ENCODE results near the gene PJVK. TPM values are rescaled to one million over a fixed set of nuclear protein-coding genes. Genes with fewer than 3 reads are reported as not detected.
"Not testable (repeated sequence)": the region's sequence is repeated elsewhere in the genome, so short reads cannot be mapped to it uniquely, and the experiment has no call there.

PJVK gene
- total RNA-seq, 4 donors from 2014 or later, result 0.84 to 6.6 (median 1.2) TPM

DNA sequence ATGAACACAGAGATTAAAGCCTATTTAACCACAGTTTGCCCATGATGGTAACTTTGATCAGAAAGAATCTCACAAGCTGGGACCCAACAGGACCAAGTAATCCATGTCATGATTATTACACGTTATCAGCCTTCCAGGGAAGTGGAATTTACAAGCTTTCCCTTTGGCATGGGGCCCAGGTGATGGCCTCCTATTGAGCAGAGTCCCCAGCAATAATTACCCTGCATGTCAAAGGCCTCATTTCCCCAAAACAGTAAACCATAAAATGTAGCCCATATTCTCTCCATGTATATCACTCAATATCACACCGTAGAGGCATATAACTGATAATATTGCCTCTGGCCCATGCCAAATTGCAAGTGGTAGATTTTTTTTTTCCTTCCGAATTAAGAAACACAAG lies 39.1 kb upstream of the PJVK start:
- H3K4me3 ChIP-seq (ENCODE audit: low read depth, poor library complexity, severe bottlenecking), result no peak overlapping the region
- WGBS, 2 donors, result 65 to 86% methylated on average over 3 of the region's 3 CpGs
- TF ChIP-seq, protein P1, sequence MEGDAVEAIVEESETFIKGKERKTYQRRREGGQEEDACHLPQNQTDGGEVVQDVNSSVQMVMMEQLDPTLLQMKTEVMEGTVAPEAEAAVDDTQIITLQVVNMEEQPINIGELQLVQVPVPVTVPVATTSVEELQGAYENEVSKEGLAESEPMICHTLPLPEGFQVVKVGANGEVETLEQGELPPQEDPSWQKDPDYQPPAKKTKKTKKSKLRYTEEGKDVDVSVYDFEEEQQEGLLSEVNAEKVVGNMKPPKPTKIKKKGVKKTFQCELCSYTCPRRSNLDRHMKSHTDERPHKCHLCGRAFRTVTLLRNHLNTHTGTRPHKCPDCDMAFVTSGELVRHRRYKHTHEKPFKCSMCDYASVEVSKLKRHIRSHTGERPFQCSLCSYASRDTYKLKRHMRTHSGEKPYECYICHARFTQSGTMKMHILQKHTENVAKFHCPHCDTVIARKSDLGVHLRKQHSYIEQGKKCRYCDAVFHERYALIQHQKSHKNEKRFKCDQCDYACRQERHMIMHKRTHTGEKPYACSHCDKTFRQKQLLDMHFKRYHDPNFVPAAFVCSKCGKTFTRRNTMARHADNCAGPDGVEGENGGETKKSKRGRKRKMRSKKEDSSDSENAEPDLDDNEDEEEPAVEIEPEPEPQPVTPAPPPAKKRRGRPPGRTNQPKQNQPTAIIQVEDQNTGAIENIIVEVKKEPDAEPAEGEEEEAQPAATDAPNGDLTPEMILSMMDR (IDR thresholded peaks at IDR 0.05), result no peak
- TF ChIP-seq POLR2A (IDR thresholded peaks at IDR 0.05), result no peak
- no peak for DNase-seq (ENCODE audit: low spot score in 2 of 2)
- intact Hi-C loops (cut with DNase I; ENCODE audit: low total_unique reads), result no loop called here

DNA sequence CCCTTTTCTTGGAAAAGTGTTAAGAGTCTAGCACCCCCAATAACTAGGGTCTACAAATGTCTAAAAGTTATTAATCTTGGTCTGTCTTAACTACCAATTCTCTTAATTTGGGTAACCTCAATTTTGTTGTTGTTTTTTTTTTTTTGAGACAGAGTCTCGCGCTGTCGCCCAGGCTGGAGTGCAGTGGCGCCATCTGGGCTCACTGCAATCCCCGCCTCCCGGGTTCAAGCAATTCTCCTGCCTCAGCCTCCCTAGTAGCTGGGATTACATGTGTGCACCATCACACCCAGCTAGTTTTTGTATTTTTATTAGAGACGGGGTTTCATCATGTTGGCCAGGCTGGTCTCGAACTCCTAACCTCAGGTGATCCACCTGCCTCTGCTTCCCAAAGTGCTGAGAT lies 38.7 kb upstream of the PJVK start:
- intact Hi-C loops (cut with DNase I; ENCODE audit: low total_unique reads); DNase-seq (ENCODE audit: low spot score in 2 of 2); H3K4me3 ChIP-seq (ENCODE audit: low read depth, poor library complexity, severe bottlenecking): not testable (repeated sequence)
- 94 to 99% methylated on average over 8 of the region's 8 CpGs for WGBS, 2 donors

DNA sequence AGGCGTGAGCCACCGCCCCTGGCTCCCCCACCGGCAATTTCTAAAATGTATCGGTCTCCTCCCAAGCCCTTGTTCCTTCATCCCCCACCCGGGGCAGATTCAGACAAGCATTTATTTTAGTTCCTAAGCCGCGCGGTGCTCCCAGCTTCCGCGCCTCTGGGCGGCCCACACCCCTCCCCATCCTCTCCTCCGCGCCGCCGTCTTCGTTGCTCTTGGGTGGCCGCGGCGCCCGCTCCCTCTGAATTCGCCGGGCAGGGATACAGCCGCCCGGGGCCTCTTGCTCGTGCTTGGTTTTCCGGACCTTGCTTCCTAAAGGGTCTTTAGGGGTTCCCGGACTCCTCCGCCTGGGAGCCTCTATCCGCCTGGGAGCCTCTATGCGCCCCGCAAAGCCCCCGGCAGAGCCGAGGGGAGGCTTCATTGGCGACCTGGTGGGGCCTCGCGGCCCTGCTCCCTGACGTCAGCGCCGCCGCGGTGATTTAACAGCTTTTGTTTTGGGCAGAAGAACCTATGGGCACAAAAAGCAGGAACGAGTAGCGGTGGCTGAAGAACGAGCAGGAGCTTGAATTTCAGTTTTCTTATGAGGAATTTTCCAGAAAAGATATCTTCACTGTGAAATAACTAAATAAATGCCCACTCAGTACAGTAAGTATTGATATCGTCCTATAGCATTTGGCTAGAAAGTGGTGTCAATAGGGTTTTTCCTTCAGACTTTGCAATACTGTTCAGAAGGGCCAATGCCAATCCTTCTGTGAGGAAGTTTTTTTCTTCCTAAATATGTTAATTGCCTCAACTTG lies 37.5 kb upstream of the PJVK start:
- TF ChIP-seq, protein P1 (IDR thresholded peaks at IDR 0.05), result no peak
- peak; percentile 47 to 93 for DNase-seq (ENCODE audit: low spot score in 2 of 2)
- WGBS, 2 donors, result 0% methylated on average over 45 of the region's 45 CpGs
- peak overlapping the region; percentile 63 for H3K4me3 ChIP-seq (ENCODE audit: low read depth, poor library complexity, severe bottlenecking)
- intact Hi-C loops (cut with DNase I; ENCODE audit: low total_unique reads), result no loop called here

DNA sequence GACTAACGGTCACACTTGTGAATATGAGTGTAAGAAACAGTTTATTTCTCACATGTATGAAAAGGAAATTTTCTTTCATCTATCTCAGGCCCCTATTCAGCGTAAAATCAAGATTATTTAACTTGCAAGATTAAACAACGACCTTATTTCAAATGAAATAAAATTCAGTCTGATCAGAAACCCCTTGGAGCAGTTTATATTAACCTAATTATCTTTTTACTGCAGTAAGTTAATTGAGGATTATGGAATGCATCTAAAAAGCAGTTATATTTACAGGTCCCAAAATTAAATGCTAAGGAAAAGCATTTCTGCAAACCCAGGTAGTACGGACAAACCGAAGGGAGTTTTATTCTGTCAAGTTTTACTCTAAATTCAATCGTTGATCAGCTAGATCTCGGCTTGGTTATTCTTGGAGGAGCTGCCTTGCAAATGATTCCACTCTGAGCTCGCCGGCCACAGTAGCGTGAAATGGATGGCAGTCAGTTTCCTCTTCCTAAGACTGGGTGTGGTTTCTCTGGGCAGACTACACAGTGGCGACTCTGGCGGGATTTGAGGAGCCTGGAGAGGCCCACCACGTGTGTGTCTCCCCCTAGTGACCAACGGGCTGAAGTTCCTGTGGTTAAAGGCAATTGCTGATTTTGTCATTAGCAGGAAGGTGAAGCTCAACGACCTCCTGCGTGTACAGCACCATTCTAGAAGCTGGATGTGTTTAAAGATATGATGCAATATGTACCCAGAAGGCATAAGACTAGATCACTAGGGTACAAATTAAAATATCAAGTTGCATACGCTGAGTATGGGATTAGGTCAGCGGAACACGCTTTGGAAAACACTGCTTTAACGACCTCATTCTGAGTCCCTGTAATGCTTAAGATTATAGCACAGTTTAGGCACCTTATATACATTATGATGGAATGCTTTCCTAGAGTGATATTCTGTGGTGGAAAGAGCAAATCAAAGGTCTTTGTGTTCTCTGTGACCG lies 36.6 kb upstream of the PJVK start:
- 8 to 9% methylated on average over 21 of the region's 21 CpGs for WGBS, 2 donors
- intact Hi-C loops (cut with DNase I; ENCODE audit: low total_unique reads), result no loop called here
- TF ChIP-seq, protein P1 (IDR thresholded peaks at IDR 0.05), result no peak
- no peak for TF ChIP-seq POLR2A (IDR thresholded peaks at IDR 0.05)
- DNase-seq (ENCODE audit: low spot score in 2 of 2), result peak; percentile 90 to 97
- H3K4me3 ChIP-seq (ENCODE audit: low read depth, poor library complexity, severe bottlenecking), result no peak overlapping the region

DNA sequence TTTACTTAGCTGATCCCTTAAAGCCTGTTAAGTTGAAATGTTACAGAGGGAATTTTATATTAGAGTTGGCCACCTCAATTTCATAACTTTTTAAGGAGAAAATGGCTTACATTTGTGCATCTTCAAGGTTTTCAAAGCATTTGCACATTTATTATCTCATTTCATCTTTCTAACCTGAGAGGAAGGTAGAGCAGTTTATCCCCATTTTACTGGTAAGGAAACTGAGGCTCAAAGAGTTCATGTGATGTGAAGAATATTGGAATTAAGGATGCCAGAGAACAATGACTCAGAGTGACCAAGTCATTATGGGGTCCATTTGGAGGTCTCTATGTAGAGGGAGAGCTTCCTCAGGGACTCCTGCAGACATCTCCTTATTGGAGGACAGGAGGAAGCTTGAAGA lies 35.2 kb upstream of the PJVK start:
- H3K4me3 ChIP-seq (ENCODE audit: low read depth, poor library complexity, severe bottlenecking), result no peak overlapping the region
- TF ChIP-seq, protein P1 (IDR thresholded peaks at IDR 0.05), result no peak
- no peak for TF ChIP-seq POLR2A (IDR thresholded peaks at IDR 0.05)
- intact Hi-C loops (cut with DNase I; ENCODE audit: low total_unique reads), result no loop called here
- no peak for DNase-seq (ENCODE audit: low spot score in 2 of 2)

DNA sequence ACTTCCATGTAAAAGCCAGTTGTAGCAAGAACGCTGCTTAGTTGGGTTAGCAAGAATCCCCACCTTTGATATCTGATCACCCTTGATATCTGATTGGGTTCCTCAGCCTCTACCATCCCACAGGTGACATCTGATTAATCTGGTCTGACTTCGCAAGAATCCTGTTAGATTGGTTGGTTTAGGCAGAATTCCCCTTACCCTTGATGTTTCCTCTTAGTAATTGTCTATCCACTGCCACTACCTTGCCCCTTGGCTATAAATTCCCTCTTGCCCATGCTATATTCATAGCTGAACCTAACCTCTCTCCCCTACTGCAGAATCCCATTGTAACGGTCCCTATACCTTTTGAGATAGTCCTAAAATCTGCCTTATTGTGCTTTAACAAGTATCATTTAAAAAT lies 33.3 kb upstream of the PJVK start:
- 72 to 84% methylated on average over 3 of the region's 3 CpGs for WGBS, 2 donors
- intact Hi-C loops (cut with DNase I; ENCODE audit: low total_unique reads), result no loop called here
- H3K4me3 ChIP-seq (ENCODE audit: low read depth, poor library complexity, severe bottlenecking), result no peak overlapping the region
- TF ChIP-seq, protein P1 (IDR thresholded peaks at IDR 0.05), result no peak
- no peak for TF ChIP-seq POLR2A (IDR thresholded peaks at IDR 0.05)
- no peak for DNase-seq (ENCODE audit: low spot score in 2 of 2)

Data from lower leg skin (tissue), 4 donors.